Ovary (tissue), 3 donors: ENCODE results near the gene CADPS2.

Experiments used
- EP300 ChIP-seq: sonication (generic); formaldehyde crosslinking; IDR thresholded peaks from one replicate; pipeline ENCODE4 v1.6.1; 2017; ENCODE audit warnings: antibody characterized with exemption
- POLR2A ChIP-seq: fragments of 450-650 bp; IDR thresholded peaks from one replicate; pipeline ENCODE4 v1.6.1; 2017; ENCODE audit warnings: antibody characterized with exemption, mild to moderate bottlenecking, moderate library complexity
- TF ChIP-seq, protein P1 (sequence below), 3 donors: fragments of 450-650 bp in 2 of 3; fragments of 200-600 bp in 1 of 3; IDR thresholded peaks; one replicate each; pipeline versions ENCODE4 v1.5.1 to v1.8.0; 2016 to 2022; ENCODE audit warnings: antibody characterized with exemption in 3 of 3, mild to moderate bottlenecking in 1 of 3
- donor health status: DM: no; HTN: no; CAD: no.

DNA sequence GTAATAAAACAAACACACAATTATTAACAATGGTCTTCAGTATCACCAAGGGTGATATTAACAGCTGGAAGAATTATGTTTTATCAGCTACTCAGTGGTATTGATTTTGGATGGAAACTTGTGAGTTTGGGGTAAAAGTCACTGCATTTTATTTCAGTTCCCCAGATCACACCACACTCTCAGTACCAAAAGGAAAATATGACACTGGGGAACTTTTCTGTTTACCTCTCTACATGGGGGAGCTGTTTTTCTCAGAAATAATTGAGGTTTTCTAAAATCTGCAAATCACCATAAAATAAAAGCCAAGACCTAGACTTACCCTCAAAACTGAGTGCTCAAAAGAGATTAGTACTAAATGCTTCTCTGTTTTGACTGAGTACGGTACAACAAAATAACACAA is 483.1 kb downstream of the CADPS2 start:
- TF ChIP-seq POLR2A (no peak), EP300 (no peak)
- TF ChIP-seq, protein P1, sequence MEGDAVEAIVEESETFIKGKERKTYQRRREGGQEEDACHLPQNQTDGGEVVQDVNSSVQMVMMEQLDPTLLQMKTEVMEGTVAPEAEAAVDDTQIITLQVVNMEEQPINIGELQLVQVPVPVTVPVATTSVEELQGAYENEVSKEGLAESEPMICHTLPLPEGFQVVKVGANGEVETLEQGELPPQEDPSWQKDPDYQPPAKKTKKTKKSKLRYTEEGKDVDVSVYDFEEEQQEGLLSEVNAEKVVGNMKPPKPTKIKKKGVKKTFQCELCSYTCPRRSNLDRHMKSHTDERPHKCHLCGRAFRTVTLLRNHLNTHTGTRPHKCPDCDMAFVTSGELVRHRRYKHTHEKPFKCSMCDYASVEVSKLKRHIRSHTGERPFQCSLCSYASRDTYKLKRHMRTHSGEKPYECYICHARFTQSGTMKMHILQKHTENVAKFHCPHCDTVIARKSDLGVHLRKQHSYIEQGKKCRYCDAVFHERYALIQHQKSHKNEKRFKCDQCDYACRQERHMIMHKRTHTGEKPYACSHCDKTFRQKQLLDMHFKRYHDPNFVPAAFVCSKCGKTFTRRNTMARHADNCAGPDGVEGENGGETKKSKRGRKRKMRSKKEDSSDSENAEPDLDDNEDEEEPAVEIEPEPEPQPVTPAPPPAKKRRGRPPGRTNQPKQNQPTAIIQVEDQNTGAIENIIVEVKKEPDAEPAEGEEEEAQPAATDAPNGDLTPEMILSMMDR (IDR thresholded peaks at IDR 0.05) = no peak
